A673 (cell line): ENCODE results near the gene RPL37. TPM values are rescaled to one million over a fixed set of nuclear protein-coding genes. Genes with fewer than 3 reads are reported as not detected.
A peak's percentile ranks its signal among the peaks of the same experiment; 100 is the strongest.
"Not testable (repeated sequence)": the region's sequence is repeated elsewhere in the genome, so short reads cannot be mapped to it uniquely, and the experiment has no call there.

Experiments used
- BruUV-seq: library from RNA; stranded (reverse); fragments of 400-500 nt; replicated peaks from 2 replicates; lab custom pipeline; 2021; lab: Mats Ljungman, UMichigan
- CTCF ChIA-PET: fragments of 300-600 bp; sonication (Branson Sonifier 250); formaldehyde crosslinking; loops from one replicate; lab custom pipeline; 2022; ENCODE audit warnings: antibody characterized with exemption; lab: Charles Lee
- POLR2A ChIA-PET: fragments of 300-600 bp; sonication (Branson Sonifier 250); formaldehyde crosslinking; loops from one replicate; lab custom pipeline; 2022; ENCODE audit warnings: antibody characterized with exemption; ENCODE audit not compliant: low non-redundant PET; lab: Charles Lee
- DNase-seq: peaks from one replicate; pipeline ENCODE4 v3.0.0-alpha.2; 2015; ENCODE audit warnings: low spot score
- H3K27ac ChIP-seq: fragments of 200-600 bp; sonication (generic); 2 replicates; pipeline ENCODE4 v1.5.1; 2016; ENCODE audit warnings: mixed run types, low read depth, mild to moderate bottlenecking, mixed read lengths, antibody characterized with exemption, low read length; ENCODE audit not compliant: poor library complexity, severe bottlenecking
- H3K27me3 ChIP-seq: fragments of 200-600 bp; sonication (generic); replicated peaks from 2 replicates; pipeline ENCODE4 v1.6.1; 2017; ENCODE audit warnings: mixed run types, low read depth, mild to moderate bottlenecking, mixed read lengths, antibody characterized with exemption, low read length; ENCODE audit not compliant: insufficient read depth, poor library complexity
- H3K36me3 ChIP-seq: fragments of 200-600 bp; sonication (generic); 2 replicates; pipeline ENCODE4 v1.6.1; 2016; ENCODE audit warnings: mixed run types, mild to moderate bottlenecking, mixed read lengths, antibody characterized with exemption, low read length; ENCODE audit not compliant: insufficient read depth, poor library complexity, severe bottlenecking
- H3K4me1 ChIP-seq: fragments of 200-600 bp; sonication (generic); 2 replicates; pipeline ENCODE4 v1.6.1; 2017; ENCODE audit warnings: mixed run types, mild to moderate bottlenecking, mixed read lengths, antibody characterized with exemption, low read length; ENCODE audit not compliant: insufficient read depth, poor library complexity, severe bottlenecking
- H3K4me3 ChIP-seq: fragments of 200-600 bp; sonication (generic); 2 replicates; pipeline ENCODE4 v1.5.1; 2016; ENCODE audit warnings: low read depth, mixed run types, mild to moderate bottlenecking, mixed read lengths, low read length; ENCODE audit not compliant: poor library complexity, severe bottlenecking
- H3K9me3 ChIP-seq: fragments of 200-600 bp; sonication (generic); 2 replicates; pipeline ENCODE4 v1.6.1; 2016; ENCODE audit warnings: mixed run types, low read depth, mild to moderate bottlenecking, mixed read lengths, antibody characterized with exemption, low read length; ENCODE audit not compliant: poor library complexity, severe bottlenecking
- CTCF ChIP-seq: fragments of 300-800, 200-600 bp; sonication (generic); conservative IDR thresholded peaks from 2 replicates; pipeline ENCODE4 v1.5.1; 2017; ENCODE audit warnings: low read depth, mild to moderate bottlenecking, antibody characterized with exemption, low read length, moderate library complexity, mixed read lengths
- EZH2 ChIP-seq: fragments of 200-600 bp; sonication (generic); IDR thresholded peaks from 2 replicates; pipeline ENCODE4 v1.6.1; 2017; ENCODE audit warnings: borderline replicate concordance, low read depth, mild to moderate bottlenecking, mixed read lengths, antibody characterized with exemption, low read length; ENCODE audit not compliant: poor library complexity, severe bottlenecking
- intact Hi-C: fragments of 100-400 bp; cut with micrococcal nuclease; formaldehyde crosslinking; loops from one replicate; pipeline ENCODE4 v1.10.0; 2022; ENCODE audit not compliant: unreplicated experiment
- total RNA-seq: library from RNA; stranded (reverse); gene quantifications from 2 replicates; pipeline ENCODE4 v1.2.3, GENCODE V29; 2021

RPL37 gene
- total RNA-seq, 1 experiment from 2014 or later = 1,502 TPM

GRCh38 chr5:40796487-40796889 lies 38.5 kb downstream of the RPL37 start:
- ChIA-PET CTCF (no interaction called here), POLR2A (no interaction called here)
- H3K4me3 ChIP-seq = peak overlapping the region; percentile 68
- peak; percentile 32 for DNase-seq
- H3K9me3 ChIP-seq = no peaks in the 10 kb centered on the region
- no TSS peak for BruUV-seq
- no peak for TF ChIP-seq EZH2
- no peak for TF ChIP-seq CTCF
- H3K4me1 ChIP-seq = peaks cover 26% of the 10 kb centered on the region
- peak overlapping the region; percentile 96 for H3K27ac ChIP-seq
- intact Hi-C loops = no loop called here
- peaks cover 6% of the 10 kb centered on the region for H3K36me3 ChIP-seq
- no peaks in the 10 kb centered on the region for H3K27me3 ChIP-seq

GRCh38 chr5:40794877-40795276 lies 40.1 kb downstream of the RPL37 start:
- intact Hi-C loops, H3K4me3 ChIP-seq, H3K9me3 ChIP-seq, BruUV-seq, CTCF ChIA-PET, H3K27me3 ChIP-seq, POLR2A ChIA-PET, H3K27ac ChIP-seq, H3K36me3 ChIP-seq, DNase-seq: not testable (repeated sequence)
- peaks cover 27% of the 10 kb centered on the region for H3K4me1 ChIP-seq

- H3K27ac ChIP-seq, H3K4me3 ChIP-seq, intact Hi-C loops, H3K9me3 ChIP-seq, CTCF ChIA-PET, H3K36me3 ChIP-seq, BruUV-seq, POLR2A ChIA-PET, H3K27me3 ChIP-seq, DNase-seq: not testable (repeated sequence)
- H3K4me1 ChIP-seq = peaks cover 24% of the 10 kb centered on the region
Measured at GRCh38 chr5:40794340-40794739, 40.7 kb downstream of the RPL37 start.

GRCh38 chr5:40792691-40793090 lies 42.3 kb downstream of the RPL37 start:
- peaks cover 18% of the 10 kb centered on the region for H3K4me1 ChIP-seq
- intact Hi-C loops = loop anchor here (2.0 kb wide), 1 partner anchor 24 kb away; no protein-coding TSS in a partner anchor
- BruUV-seq, H3K27ac ChIP-seq, H3K4me3 ChIP-seq, CTCF ChIA-PET, POLR2A ChIA-PET, H3K27me3 ChIP-seq, DNase-seq: not testable (repeated sequence)
- H3K36me3 ChIP-seq = peaks cover 18% of the 10 kb centered on the region
- H3K9me3 ChIP-seq = peaks cover 10% of the 10 kb centered on the region
